Liver (tissue), 9 donors: ENCODE data around the gene ZCCHC17. TPM values are rescaled to one million over a fixed set of nuclear protein-coding genes. Genes with fewer than 3 reads are reported as not detected.

Experiments used
- DNase-seq: peaks from one replicate; pipeline ENCODE4 v3.0.0-alpha.2; 2017; ENCODE audit warnings: low spot score
- H3K27ac ChIP-seq, 2 donors: one replicate each; pipeline ENCODE4 v1.7.0; 2013; ENCODE audit warnings: inconsistent platforms in 2 of 2, low read length in 2 of 2, control low read depth in 1 of 2, low read depth in 1 of 2, mild to moderate bottlenecking in 1 of 2
- H3K27me3 ChIP-seq, 4 donors: one replicate each; pipeline versions ENCODE4 v1.6.1 to v1.7.0; 2013; ENCODE audit warnings: low read length in 3 of 4, inconsistent platforms in 1 of 4, mild to moderate bottlenecking in 1 of 4, moderate library complexity in 1 of 4; ENCODE audit not compliant: control insufficient read depth in 4 of 4, insufficient read depth in 4 of 4
- H3K36me3 ChIP-seq, 4 donors: one replicate each; pipeline versions ENCODE4 v1.6.1 to v1.7.0; 2013; ENCODE audit warnings: low read length in 3 of 4, mild to moderate bottlenecking in 3 of 4, low read depth in 1 of 4, moderate library complexity in 1 of 4; ENCODE audit not compliant: control insufficient read depth in 4 of 4, insufficient read depth in 3 of 4
- H3K4me1 ChIP-seq, 4 donors: one replicate each; pipeline versions ENCODE4 v1.6.1 to v1.7.0; 2013; ENCODE audit warnings: low read length in 3 of 4, mild to moderate bottlenecking in 3 of 4, moderate library complexity in 1 of 4; ENCODE audit not compliant: control insufficient read depth in 4 of 4, insufficient read depth in 4 of 4
- H3K4me3 ChIP-seq, 3 donors: one replicate each; pipeline versions ENCODE4 v1.6.1 to v1.7.0; 2013; ENCODE audit warnings: low read length in 3 of 3, control low read depth in 1 of 3, low read depth in 1 of 3, mild to moderate bottlenecking in 1 of 3
- H3K9ac ChIP-seq, 2 donors: one replicate each; pipeline ENCODE4 v1.7.0; 2013; ENCODE audit warnings: low read length in 2 of 2, mild to moderate bottlenecking in 2 of 2, moderate library complexity in 2 of 2, control low read depth in 1 of 2, low read depth in 1 of 2
- H3K9me3 ChIP-seq, 4 donors: one replicate each; pipeline versions ENCODE4 v1.6.1 to v1.7.0; 2013; ENCODE audit warnings: low read length in 3 of 4; ENCODE audit not compliant: control insufficient read depth in 4 of 4
- EGR1 ChIP-seq, 2 donors: IDR thresholded peaks; 2 replicates each; pipeline ENCODE4 v1.6.1; 2016 to 2018; ENCODE audit warnings: antibody characterized with exemption in 2 of 2, low read depth in 2 of 2
- FOXA1 ChIP-seq: IDR thresholded peaks from 2 replicates; pipeline ENCODE4 v1.6.1; 2016; ENCODE audit warnings: antibody characterized with exemption
- FOXA2 ChIP-seq: IDR thresholded peaks from 2 replicates; pipeline ENCODE4 v1.6.1; 2016; ENCODE audit warnings: antibody characterized with exemption
- GABPA ChIP-seq, 2 donors: IDR thresholded peaks in 1 of 2; conservative IDR thresholded peaks in 1 of 2; 2 replicates each; pipeline ENCODE4 v1.6.1; 2016; ENCODE audit warnings: antibody characterized with exemption in 2 of 2, mild to moderate bottlenecking in 1 of 2, moderate library complexity in 1 of 2
- HNF4A ChIP-seq, 2 donors: conservative IDR thresholded peaks; 2 replicates each; pipeline ENCODE4 v1.6.1; 2016; ENCODE audit warnings: antibody characterized with exemption in 2 of 2, mild to moderate bottlenecking in 2 of 2
- HNF4G ChIP-seq: IDR thresholded peaks from 2 replicates; pipeline ENCODE4 v1.6.1; 2016; ENCODE audit warnings: antibody characterized with exemption
- JUND ChIP-seq, 2 donors: IDR thresholded peaks; 2 replicates each; pipeline ENCODE4 v1.6.1; 2016; ENCODE audit warnings: antibody characterized with exemption in 2 of 2
- NR2F2 ChIP-seq: IDR thresholded peaks from 2 replicates; pipeline ENCODE4 v1.6.1; 2016; ENCODE audit warnings: antibody characterized with exemption
- RAD21 ChIP-seq, 2 donors: IDR thresholded peaks; 2 replicates each; pipeline ENCODE4 v1.6.1; 2016; ENCODE audit warnings: antibody characterized with exemption in 2 of 2, mild to moderate bottlenecking in 2 of 2
- RXRA ChIP-seq, 2 donors: IDR thresholded peaks; 2 replicates each; pipeline ENCODE4 v1.6.1; 2017 to 2018; ENCODE audit warnings: antibody characterized with exemption in 2 of 2, mild to moderate bottlenecking in 1 of 2
- SP1 ChIP-seq: IDR thresholded peaks from 2 replicates; pipeline ENCODE4 v1.6.1; 2018; ENCODE audit warnings: antibody characterized with exemption, mild to moderate bottlenecking
- YY1 ChIP-seq: IDR thresholded peaks from 2 replicates; pipeline ENCODE4 v1.6.1; 2016; ENCODE audit warnings: antibody characterized with exemption, mild to moderate bottlenecking
- WGBS: extraction: QIAGEN DNeasy Blood & Tissue Kit; methylation state at CpG from one replicate; pipeline ENCODE4 v1.1.7; 2013; 5-methylcytosine and 5-hydroxymethylcytosine counted together
- polyA plus RNA-seq, 2 donors: library from polyadenylated mRNA; stranded (reverse) in 1 of 2; unstranded in 1 of 2; fragments of 200-250 nt in 1 of 2; fragments of >200 nt in 1 of 2; fragmentation: Nextera tagmentation in 1 of 2; extraction: Ambion mirVana in 1 of 2; gene quantifications; one replicate each; pipeline versions ENCODE4 v1.2.1 to v1.2.3, GENCODE V29; 2013 to 2015
- total RNA-seq, 2 donors: library from RNA; depleted of rRNA; stranded (reverse); fragments of >200 nt; gene quantifications; one replicate each; pipeline ENCODE4 v1.2.3, GENCODE V29; 2014
- TF ChIP-seq, protein P1 (sequence below): IDR thresholded peaks from 2 replicates; pipeline ENCODE4 v1.6.1; 2016; ENCODE audit warnings: antibody characterized with exemption
- TF ChIP-seq, protein P2 (sequence below): fragments of 150-350 bp; IDR thresholded peaks from 2 replicates; pipeline ENCODE4 v1.5.1; 2017; ENCODE audit warnings: improper control_type of control experiment, low read depth, low read length; ENCODE audit not compliant: missing input control
- TF ChIP-seq, protein P3 (sequence below): IDR thresholded peaks from 2 replicates; pipeline ENCODE4 v1.6.1; 2016; ENCODE audit warnings: antibody characterized with exemption
- donor health status: healthy.
- donor health status: healthy.
- donor health status: healthy.
- donor health status: healthy.
- donor health status: healthy.

The ZCCHC17 gene
- total and polyA plus RNA-seq, 4 donors = 7.4 to 15.1 (median 9.2) TPM

DNA sequence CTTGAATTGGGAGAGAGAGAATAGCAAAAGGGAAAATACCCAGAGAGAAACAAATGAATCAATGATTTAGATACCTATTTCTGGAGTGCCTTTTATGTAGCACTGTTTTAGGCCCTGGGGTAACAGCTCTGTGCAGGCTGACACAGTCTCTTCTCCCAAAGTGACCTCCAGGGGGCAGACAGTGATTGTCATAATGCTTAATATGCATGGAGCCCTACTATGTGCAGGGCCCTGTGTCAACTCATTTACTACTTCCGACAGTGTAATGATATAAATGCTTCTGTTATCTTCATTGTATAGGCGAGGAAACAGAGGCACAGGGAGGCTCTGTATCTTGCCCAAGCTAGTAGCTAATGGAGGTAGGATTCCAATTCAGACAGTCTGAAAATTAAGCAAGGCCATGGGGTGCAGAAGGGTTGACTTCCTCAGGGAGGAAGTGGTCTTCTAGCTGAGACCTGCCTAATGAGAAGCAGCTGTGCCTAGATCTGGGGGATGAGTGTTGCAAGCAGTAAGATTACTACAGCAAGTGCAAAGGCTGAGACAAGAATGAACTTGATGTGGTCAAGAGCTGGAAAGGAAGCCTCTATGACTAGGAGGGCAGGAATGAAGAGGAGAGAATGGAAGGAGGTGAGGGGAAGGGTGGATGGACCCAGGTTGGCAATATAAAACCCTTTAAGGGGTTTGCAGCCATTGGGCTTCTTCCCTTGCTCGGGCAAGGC lies 100.0 kb downstream of the ZCCHC17 start:
- no peak overlapping the region for H3K27ac ChIP-seq
- no peaks in the 10 kb centered on the region for H3K27me3 ChIP-seq
- no peak overlapping the region for H3K9ac ChIP-seq
- H3K4me1 ChIP-seq = peaks cover 0 to 4% (median 3%) of the 10 kb centered on the region in 4 donors
- H3K36me3 ChIP-seq = no peaks in the 10 kb centered on the region
- 95% methylated on average over 3 of the region's 3 CpGs for WGBS
- no peaks in the 10 kb centered on the region for H3K9me3 ChIP-seq
- H3K4me3 ChIP-seq = no peak overlapping the region
- TF ChIP-seq NR2F2 (no peak), JUND (IDR thresholded peaks at IDR 0.05) (no peak), HNF4A (conservative IDR thresholded peaks at IDR 0.05) (no peak), SP1 (no peak), RXRA (IDR thresholded peaks at IDR 0.05) (no peak), RAD21 (IDR thresholded peaks at IDR 0.05) (peak in 1 of 2 donors; percentile 37)
- TF ChIP-seq, protein P1, sequence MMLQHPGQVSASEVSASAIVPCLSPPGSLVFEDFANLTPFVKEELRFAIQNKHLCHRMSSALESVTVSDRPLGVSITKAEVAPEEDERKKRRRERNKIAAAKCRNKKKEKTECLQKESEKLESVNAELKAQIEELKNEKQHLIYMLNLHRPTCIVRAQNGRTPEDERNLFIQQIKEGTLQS = no peak
- TF ChIP-seq, protein P2, sequence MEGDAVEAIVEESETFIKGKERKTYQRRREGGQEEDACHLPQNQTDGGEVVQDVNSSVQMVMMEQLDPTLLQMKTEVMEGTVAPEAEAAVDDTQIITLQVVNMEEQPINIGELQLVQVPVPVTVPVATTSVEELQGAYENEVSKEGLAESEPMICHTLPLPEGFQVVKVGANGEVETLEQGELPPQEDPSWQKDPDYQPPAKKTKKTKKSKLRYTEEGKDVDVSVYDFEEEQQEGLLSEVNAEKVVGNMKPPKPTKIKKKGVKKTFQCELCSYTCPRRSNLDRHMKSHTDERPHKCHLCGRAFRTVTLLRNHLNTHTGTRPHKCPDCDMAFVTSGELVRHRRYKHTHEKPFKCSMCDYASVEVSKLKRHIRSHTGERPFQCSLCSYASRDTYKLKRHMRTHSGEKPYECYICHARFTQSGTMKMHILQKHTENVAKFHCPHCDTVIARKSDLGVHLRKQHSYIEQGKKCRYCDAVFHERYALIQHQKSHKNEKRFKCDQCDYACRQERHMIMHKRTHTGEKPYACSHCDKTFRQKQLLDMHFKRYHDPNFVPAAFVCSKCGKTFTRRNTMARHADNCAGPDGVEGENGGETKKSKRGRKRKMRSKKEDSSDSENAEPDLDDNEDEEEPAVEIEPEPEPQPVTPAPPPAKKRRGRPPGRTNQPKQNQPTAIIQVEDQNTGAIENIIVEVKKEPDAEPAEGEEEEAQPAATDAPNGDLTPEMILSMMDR = peak; percentile 13
- no peak for DNase-seq

DNA sequence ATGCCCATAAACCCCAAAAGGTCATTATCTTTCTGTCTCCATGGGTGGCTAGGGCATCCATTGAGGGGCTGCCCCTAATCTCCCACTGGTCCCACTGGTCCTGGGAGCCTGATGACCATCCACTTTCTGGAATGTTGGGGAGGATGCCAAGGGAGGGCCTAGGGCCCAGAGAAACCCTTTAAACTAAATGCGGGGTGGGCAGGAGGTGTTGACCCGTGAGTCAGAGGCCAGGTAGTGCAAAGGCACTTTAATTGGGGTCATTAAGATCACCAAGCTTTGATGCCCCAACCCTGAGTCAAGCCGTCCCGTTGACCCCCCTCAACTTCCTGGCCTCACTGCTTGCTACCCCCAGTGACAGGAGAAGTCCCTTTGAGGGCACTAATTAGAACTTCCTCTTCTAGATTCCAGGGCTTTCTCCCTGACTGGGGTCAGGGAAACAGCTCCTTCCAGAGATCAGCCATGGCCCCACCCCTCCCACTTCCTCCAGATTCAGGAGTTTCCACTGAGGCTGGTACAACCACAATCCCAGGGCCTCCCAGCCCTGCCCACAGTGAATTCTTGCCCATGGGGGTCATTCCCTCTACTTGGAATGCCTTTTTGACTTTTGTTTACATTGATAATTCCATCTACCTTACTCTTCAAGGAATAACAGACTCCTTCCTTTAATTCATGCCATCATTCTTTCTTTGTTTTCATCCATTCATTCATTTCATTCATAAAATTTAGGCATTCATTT lies 100.7 kb downstream of the ZCCHC17 start:
- Histone ChIP-seq H3K27me3 (no peaks in the 10 kb centered on the region), H3K4me1 (peaks cover 0 to 4% (median 3%) of the 10 kb centered on the region in 4 donors), H3K27ac (no peak overlapping the region), H3K4me3 (no peak overlapping the region), H3K36me3 (no peaks in the 10 kb centered on the region), H3K9me3 (no peaks in the 10 kb centered on the region), H3K9ac (no peak overlapping the region)
- WGBS = 72% methylated on average over 4 of the region's 4 CpGs
- TF ChIP-seq JUND (IDR thresholded peaks at IDR 0.05) (no peak), HNF4G (no peak), GABPA (IDR thresholded peaks at IDR 0.05 in 1 of 2, conservative IDR thresholded peaks at IDR 0.05 in 1 of 2) (no peak), RXRA (IDR thresholded peaks at IDR 0.05) (no peak), SP1 (no peak), RAD21 (IDR thresholded peaks at IDR 0.05) (no peak), FOXA1 (no peak), FOXA2 (no peak), YY1 (no peak), NR2F2 (no peak), EGR1 (IDR thresholded peaks at IDR 0.05; ENCODE audit: low read depth in 2 of 2) (no peak)
- TF ChIP-seq, protein P1 = no peak
- TF ChIP-seq, protein P3, sequence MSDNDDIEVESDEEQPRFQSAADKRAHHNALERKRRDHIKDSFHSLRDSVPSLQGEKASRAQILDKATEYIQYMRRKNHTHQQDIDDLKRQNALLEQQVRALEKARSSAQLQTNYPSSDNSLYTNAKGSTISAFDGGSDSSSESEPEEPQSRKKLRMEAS = no peak
- TF ChIP-seq, protein P2 = no peak
- no peak for DNase-seq
